Measurements from ENCODE around the gene YBX1.

DNA sequence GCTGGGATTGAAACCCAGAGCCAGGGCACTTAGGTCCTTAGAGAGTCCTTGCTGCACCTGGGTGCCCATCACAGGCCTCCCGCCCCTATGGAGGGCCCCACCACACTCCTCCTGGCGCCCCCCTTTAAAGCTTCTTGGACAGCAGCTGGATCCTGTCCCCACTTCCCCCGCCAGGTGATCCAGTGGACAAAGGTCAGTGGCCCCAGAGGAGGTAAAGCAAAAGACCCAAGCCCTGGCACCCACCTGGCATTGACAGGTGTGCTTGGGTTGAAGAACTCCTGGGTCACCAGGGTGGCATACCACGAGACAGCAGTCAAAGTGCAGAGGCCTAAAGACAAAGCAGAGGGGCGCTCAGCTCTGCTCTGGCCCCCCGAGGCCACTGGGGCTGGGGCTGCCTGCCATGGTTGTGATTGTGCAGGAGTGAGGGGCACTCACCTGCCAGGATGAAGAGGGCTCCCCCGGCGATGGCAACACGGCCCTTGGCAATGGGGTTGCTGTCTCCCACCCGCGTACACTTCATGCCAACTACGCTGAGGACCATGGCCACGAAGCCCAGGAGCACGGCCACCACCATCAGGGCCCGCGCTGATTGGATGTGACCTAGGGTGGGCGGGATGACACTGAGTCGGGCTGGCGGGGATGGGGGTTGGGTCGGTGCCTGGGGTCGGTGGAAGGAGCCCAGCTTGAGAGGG, 55.9 kb downstream of the YBX1 start:
- TF ChIP-seq, protein P1, sequence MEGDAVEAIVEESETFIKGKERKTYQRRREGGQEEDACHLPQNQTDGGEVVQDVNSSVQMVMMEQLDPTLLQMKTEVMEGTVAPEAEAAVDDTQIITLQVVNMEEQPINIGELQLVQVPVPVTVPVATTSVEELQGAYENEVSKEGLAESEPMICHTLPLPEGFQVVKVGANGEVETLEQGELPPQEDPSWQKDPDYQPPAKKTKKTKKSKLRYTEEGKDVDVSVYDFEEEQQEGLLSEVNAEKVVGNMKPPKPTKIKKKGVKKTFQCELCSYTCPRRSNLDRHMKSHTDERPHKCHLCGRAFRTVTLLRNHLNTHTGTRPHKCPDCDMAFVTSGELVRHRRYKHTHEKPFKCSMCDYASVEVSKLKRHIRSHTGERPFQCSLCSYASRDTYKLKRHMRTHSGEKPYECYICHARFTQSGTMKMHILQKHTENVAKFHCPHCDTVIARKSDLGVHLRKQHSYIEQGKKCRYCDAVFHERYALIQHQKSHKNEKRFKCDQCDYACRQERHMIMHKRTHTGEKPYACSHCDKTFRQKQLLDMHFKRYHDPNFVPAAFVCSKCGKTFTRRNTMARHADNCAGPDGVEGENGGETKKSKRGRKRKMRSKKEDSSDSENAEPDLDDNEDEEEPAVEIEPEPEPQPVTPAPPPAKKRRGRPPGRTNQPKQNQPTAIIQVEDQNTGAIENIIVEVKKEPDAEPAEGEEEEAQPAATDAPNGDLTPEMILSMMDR (IDR thresholded peaks at IDR 0.05; ENCODE audit: low read depth, low read length, poor library complexity, severe bottlenecking), result no peak
- no peak for TF ChIP-seq EZH2phosphoT487 (IDR thresholded peaks at IDR 0.05; ENCODE audit: borderline replicate concordance, low read length)
